Measurements from ENCODE around the gene CAMK1D.

DNA sequence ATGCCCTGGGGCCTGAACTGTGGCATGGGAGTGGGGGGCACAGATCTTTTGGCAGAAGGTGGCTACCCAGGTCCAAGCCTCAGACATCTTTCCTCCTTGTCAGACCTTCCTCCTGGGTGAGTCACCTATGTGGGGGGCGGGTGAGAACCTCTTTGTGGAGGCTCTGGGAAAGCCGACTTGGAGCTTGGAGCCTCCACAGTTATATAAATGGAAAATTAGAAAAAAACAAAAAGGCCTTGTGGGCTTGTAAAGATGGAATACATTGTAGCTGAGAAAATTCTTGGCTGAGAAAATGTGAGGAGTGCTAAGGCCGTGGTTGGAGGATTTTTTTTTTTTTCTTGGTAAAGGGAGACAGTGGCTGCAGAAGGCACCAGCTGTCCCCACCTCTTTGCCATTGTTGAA, 359.7 kb downstream of the CAMK1D start:
- no peak for TF ChIP-seq EZH2 (IDR thresholded peaks at IDR 0.05; ENCODE audit: low read depth)
- TF ChIP-seq CTCF (conservative IDR thresholded peaks at IDR 0.05): no peak

Measured in PC-9 (cell line).